ENCODE measurements around the gene IL17RD.

- TF ChIP-seq CTCF (IDR thresholded peaks at IDR 0.05) (no peak), TP53 (CRISPR knock-in tag; IDR thresholded peaks at IDR 0.05) (no peak), MAX (IDR thresholded peaks at IDR 0.05) (no peak), HOXB5 (CRISPR knock-in tag; IDR thresholded peaks at IDR 0.05) (no peak), SMC3 (IDR thresholded peaks at IDR 0.05) (no peak)
Observed at GRCh38 chr3:57057351-57057750, 107.8 kb downstream of the IL17RD start.
